Glomerular visceral epithelial cell (primary cell): Measurements from ENCODE around the gene DOCK3.
"Not testable (repeated sequence)": the region's sequence is repeated elsewhere in the genome, so short reads cannot be mapped to it uniquely, and the experiment has no call there.

Experiments
- DNase-seq: peaks from one replicate; pipeline ENCODE4 v3.0.0-alpha.2; 2016; ENCODE audit errors: extremely low spot score

DOCK3 gene

GRCh38 chr3:50676031-50676705 lies 1.4 kb downstream of the DOCK3 start:
- DNase-seq: no peak

GRCh38 chr3:50687127-50687751 lies 12.5 kb downstream of the DOCK3 start:
- DNase-seq: no peak

- no peak for DNase-seq
These were observed 13.2 kb downstream of the DOCK3 start for GRCh38 chr3:50687916-50688315.

GRCh38 chr3:50688602-50689001 lies 13.9 kb downstream of the DOCK3 start:
- not testable (repeated sequence) for DNase-seq

- no peak for DNase-seq
These were observed 14.8 kb downstream of the DOCK3 start for GRCh38 chr3:50689558-50689957.

- no peak for DNase-seq
These were observed 20.3 kb downstream of the DOCK3 start for GRCh38 chr3:50695031-50695430.

GRCh38 chr3:50696276-50696675 lies 21.5 kb downstream of the DOCK3 start:
- no peak for DNase-seq

- no peak for DNase-seq
These were observed 23.5 kb downstream of the DOCK3 start for GRCh38 chr3:50698269-50698668.

- DNase-seq: no peak
These were observed 33.9 kb downstream of the DOCK3 start for GRCh38 chr3:50708620-50709019.

- DNase-seq: no peak
These were observed 40.2 kb downstream of the DOCK3 start for GRCh38 chr3:50714946-50715345.

- no peak for DNase-seq
These were observed 50.1 kb downstream of the DOCK3 start for GRCh38 chr3:50724831-50725230.

- DNase-seq: no peak
These were observed 60.3 kb downstream of the DOCK3 start for GRCh38 chr3:50734985-50735384.

- no peak for DNase-seq
These were observed 62.6 kb downstream of the DOCK3 start for GRCh38 chr3:50737193-50737905.

- no peak for DNase-seq
These were observed 63.3 kb downstream of the DOCK3 start for GRCh38 chr3:50737906-50738598.

GRCh38 chr3:50743643-50744042 lies 68.9 kb downstream of the DOCK3 start:
- DNase-seq: no peak

GRCh38 chr3:50749822-50750221 lies 75.1 kb downstream of the DOCK3 start:
- DNase-seq: no peak

- DNase-seq: no peak
These were observed 84.3 kb downstream of the DOCK3 start for GRCh38 chr3:50759015-50759414.

- DNase-seq: no peak
These were observed 103.0 kb downstream of the DOCK3 start for GRCh38 chr3:50777680-50778079.

GRCh38 chr3:50781766-50782165 lies 107.0 kb downstream of the DOCK3 start:
- not testable (repeated sequence) for DNase-seq

GRCh38 chr3:50786631-50787030 lies 111.9 kb downstream of the DOCK3 start:
- DNase-seq: no peak

GRCh38 chr3:50790894-50791293 lies 116.2 kb downstream of the DOCK3 start:
- not testable (repeated sequence) for DNase-seq

- no peak for DNase-seq
These were observed 117.8 kb downstream of the DOCK3 start for GRCh38 chr3:50792568-50792967.
